Gastroesophageal sphincter (tissue), 4 donors: ENCODE data around the gene XYLT2. TPM values are rescaled to one million over a fixed set of nuclear protein-coding genes. Genes with fewer than 3 reads are reported as not detected.
"Not testable (repeated sequence)": the region's sequence is repeated elsewhere in the genome, so short reads cannot be mapped to it uniquely, and the experiment has no call there.

Experiments
- ATAC-seq: fragments of 150-250 bp; one replicate; pipeline ENCODE4 v1.9.1; 2016; ENCODE audit warnings: mild to moderate bottlenecking, moderate library complexity
- H3K27ac ChIP-seq, 4 donors: fragments of 200-600 bp; sonication (generic) in 3 of 4; 1 replicate in 3 of 4; 2 replicates in 1 of 4; pipeline ENCODE4 v1.5.1; 2016 to 2019
- H3K27me3 ChIP-seq: fragments of 200-600 bp; sonication (generic); one replicate; pipeline ENCODE4 v1.5.1; 2019
- H3K36me3 ChIP-seq, 2 donors: fragments of 200-600 bp; sonication (generic); one replicate each; pipeline ENCODE4 v1.5.1; 2019; ENCODE audit warnings: control low read depth in 1 of 2
- H3K4me1 ChIP-seq, 3 donors: fragments of 200-600 bp; sonication (generic); 1 replicate in 2 of 3; 2 replicates in 1 of 3; pipeline ENCODE4 v1.5.1; 2016 to 2019; ENCODE audit warnings: control low read depth in 2 of 3
- H3K4me3 ChIP-seq, 2 donors: fragments of 200-600 bp; sonication (generic); one replicate each; pipeline ENCODE4 v1.5.1; 2019; ENCODE audit warnings: mild to moderate bottlenecking in 1 of 2, moderate library complexity in 1 of 2
- H3K9me3 ChIP-seq, 3 donors: fragments of 200-600 bp; sonication (generic); one replicate each; pipeline ENCODE4 v1.5.1; 2017 to 2019; ENCODE audit warnings: control low read depth in 2 of 3
- CTCF ChIP-seq, 4 experiments: fragments of 200-600 bp in 2 of 4; fragments of 450-650 bp in 2 of 4; sonication (generic) in 1 of 4; IDR thresholded peaks; one replicate each; pipeline ENCODE4 v1.5.1; 2017 to 2019; ENCODE audit warnings: antibody characterized with exemption in 4 of 4, mild to moderate bottlenecking in 2 of 4, moderate library complexity in 2 of 4
- EP300 ChIP-seq: sonication (generic); formaldehyde crosslinking; IDR thresholded peaks from one replicate; pipeline ENCODE4 v1.6.1; 2017; ENCODE audit warnings: antibody characterized with exemption, mild to moderate bottlenecking
- POLR2A ChIP-seq, 2 donors: fragments of 450-650 bp; IDR thresholded peaks; one replicate each; pipeline ENCODE4 v1.6.1; 2017; ENCODE audit warnings: antibody characterized with exemption in 2 of 2, mild to moderate bottlenecking in 2 of 2, moderate library complexity in 1 of 2
- POLR2AphosphoS5 ChIP-seq: sonication (generic); formaldehyde crosslinking; IDR thresholded peaks from one replicate; pipeline ENCODE4 v1.6.1; 2017; ENCODE audit warnings: antibody characterized with exemption
- WGBS, 2 donors: methylation state at CpG; one replicate each; pipeline ENCODE4 v1.1.5; 2018; ENCODE audit warnings: low coverage in 1 of 2; 5-methylcytosine and 5-hydroxymethylcytosine counted together
- small RNA-seq, 4 donors: library from RNA; depleted of rRNA; stranded (forward); fragments of <200 nt; gene quantifications; one replicate each; pipeline ENCODE3, GENCODE V24; 2016
- total RNA-seq, 4 donors: library from RNA; depleted of rRNA; stranded (reverse); fragments of >200 nt; gene quantifications; one replicate each; pipeline ENCODE4 v1.1.0, GENCODE V29; 2016

XYLT2 gene
- total RNA-seq, 4 donors from 2014 or later, result 19.4 to 30.7 (median 23.4) TPM

- no peak for TF ChIP-seq EP300
- no peak for TF ChIP-seq POLR2AphosphoS5
- no peak for TF ChIP-seq POLR2A (IDR thresholded peaks at IDR 0.05)
- no peak for TF ChIP-seq CTCF (IDR thresholded peaks at IDR 0.05)
- Histone ChIP-seq H3K27ac (peak overlapping the region in 1 of 4 donors; percentile 79), H3K9me3 (no peaks in the 10 kb centered on the region), H3K36me3 (peaks cover 0 to 25% of the 10 kb centered on the region in 2 donors), H3K4me1 (peaks cover 0 to 35% (median 17%) of the 10 kb centered on the region in 3 donors), H3K27me3 (no peaks in the 10 kb centered on the region), H3K4me3 (peak overlapping the region in 1 of 2 donors; percentile 94)
- 38 to 42% methylated on average over 3 to 9 of the region's 9 CpGs for WGBS, 2 donors
- ATAC-seq, result no peak
Measured at GRCh38 chr17:50397919-50398285, 52.0 kb downstream of the XYLT2 start.

- H3K27ac ChIP-seq, H3K27me3 ChIP-seq, H3K4me3 ChIP-seq, ATAC-seq, H3K9me3 ChIP-seq: not testable (repeated sequence)
- Histone ChIP-seq H3K4me1 (peaks cover 0 to 35% (median 17%) of the 10 kb centered on the region in 3 donors), H3K36me3 (peaks cover 0 to 17% of the 10 kb centered on the region in 2 donors)
- WGBS, 2 donors, result 83 to 94% methylated on average over 3 of the region's 3 CpGs
Measured at GRCh38 chr17:50398672-50399071, 52.7 kb downstream of the XYLT2 start.

- H3K27ac ChIP-seq, H3K4me3 ChIP-seq, H3K9me3 ChIP-seq, H3K27me3 ChIP-seq, H3K36me3 ChIP-seq, ATAC-seq: not testable (repeated sequence)
- WGBS, 2 donors, result 95 to 100% methylated on average over 3 to 5 of the region's 8 CpGs
- peaks cover 0 to 29% (median 17%) of the 10 kb centered on the region in 3 donors for H3K4me1 ChIP-seq
Measured at GRCh38 chr17:50399591-50399990, 53.7 kb downstream of the XYLT2 start.

- not testable (repeated sequence) for H3K4me3 ChIP-seq, H3K27ac ChIP-seq, H3K9me3 ChIP-seq, ATAC-seq, H3K36me3 ChIP-seq, H3K4me1 ChIP-seq
- WGBS, 2 donors, result 33 to 74% methylated on average over 1 to 4 of the region's 4 CpGs
- peaks cover 19% of the 10 kb centered on the region for H3K27me3 ChIP-seq
Measured at GRCh38 chr17:50405351-50405750, 59.4 kb downstream of the XYLT2 start.

GRCh38 chr17:50406578-50406977 is 60.7 kb downstream of the XYLT2 start:
- no peak for ATAC-seq

GRCh38 chr17:50407921-50408320 is 62.0 kb downstream of the XYLT2 start:
- TF ChIP-seq EP300 (no peak), CTCF (IDR thresholded peaks at IDR 0.05) (no peak), POLR2A (IDR thresholded peaks at IDR 0.05) (no peak), POLR2AphosphoS5 (no peak)
- H3K36me3 ChIP-seq, result no peaks in the 10 kb centered on the region
- WGBS, 2 donors, result 63 to 85% methylated on average over 3 of the region's 4 CpGs
- no peak overlapping the region for H3K27ac ChIP-seq
- H3K9me3 ChIP-seq, result no peaks in the 10 kb centered on the region
- ATAC-seq, result no peak
- H3K27me3 ChIP-seq, result peaks cover 19% of the 10 kb centered on the region
- H3K4me3 ChIP-seq, result no peak overlapping the region
- no peaks in the 10 kb centered on the region for H3K4me1 ChIP-seq

More at GRCh38 chr17:50406578-50406977, 60.7 kb downstream of the XYLT2 start:
- no peak overlapping the region for H3K27ac ChIP-seq
- peaks cover 19% of the 10 kb centered on the region for H3K27me3 ChIP-seq
- no peaks in the 10 kb centered on the region for H3K9me3 ChIP-seq
- no peaks in the 10 kb centered on the region for H3K4me1 ChIP-seq
- TF ChIP-seq POLR2A (IDR thresholded peaks at IDR 0.05), result no peak
- no peak for TF ChIP-seq POLR2AphosphoS5
- no peak for TF ChIP-seq CTCF (IDR thresholded peaks at IDR 0.05)
- TF ChIP-seq EP300, result no peak
- H3K4me3 ChIP-seq, result no peak overlapping the region
- WGBS, 2 donors, result 57 to 72% methylated on average over 2 to 4 of the region's 5 CpGs
- H3K36me3 ChIP-seq, result no peaks in the 10 kb centered on the region

Small RNA genes lying within 50 kb of the gene (small RNA-seq; reads per million reads assigned to genes)
- 0 reads per million in 4 donors for gene RF00019

Other genes starting within 250 kb of the XYLT2 start
- 1 to 10 TPM; 1.3 to 2.8 (median 2.3) TPM for gene SAMD14, start 216.0 kb upstream of the XYLT2 start, total RNA-seq
- 10 to 100 TPM; 23.3 to 38.1 (median 30.8) TPM for gene PPP1R9B, start 195.4 kb upstream of the XYLT2 start, total RNA-seq
- gene SGCA, start 180.1 kb upstream of the XYLT2 start, total RNA-seq, result 100 to 1,000 TPM in 2 of 4 donors, 10 to 100 TPM in 2; 58.1 to 145 (median 93.4) TPM
- 10 to 100 TPM; 14.6 to 92.9 (median 69.7) TPM for gene COL1A1, start 144.5 kb upstream of the XYLT2 start, total RNA-seq
- gene TMEM92, start 71.7 kb upstream of the XYLT2 start, total RNA-seq, result under 1 TPM in 1 of 4 donors, not detected in 3; 0.16 TPM
- gene MRPL27, start 27.1 kb downstream of the XYLT2 start, total RNA-seq, result 10 to 100 TPM; 40.3 to 62.1 (median 52.2) TPM
- under 1 TPM in 1 of 4 donors, not detected in 3; 0.54 TPM for gene EME1, start 27.1 kb downstream of the XYLT2 start, total RNA-seq
- 10 to 100 TPM; 34.4 to 76.6 (median 50.3) TPM for gene LRRC59, start 51.4 kb downstream of the XYLT2 start, total RNA-seq
- gene ACSF2, start 80.1 kb downstream of the XYLT2 start, total RNA-seq, result 10 to 100 TPM; 11.5 to 23.3 (median 16.1) TPM
- not detected for gene CHAD, start 122.8 kb downstream of the XYLT2 start, total RNA-seq
- 10 to 100 TPM; 10.7 to 26.3 (median 21.3) TPM for gene RSAD1, start 132.7 kb downstream of the XYLT2 start, total RNA-seq
- under 1 TPM in 2 of 4 donors, not detected in 2; 0.27 to 0.31 TPM for gene MYCBPAP, start 162.3 kb downstream of the XYLT2 start, total RNA-seq
- gene EPN3, start 186.6 kb downstream of the XYLT2 start, total RNA-seq, result 1 to 10 TPM in 1 of 4 donors, not detected in 3; 7.3 TPM
- gene SPATA20, start 201.0 kb downstream of the XYLT2 start, total RNA-seq, result 10 to 100 TPM; 45.0 to 75.3 (median 59.8) TPM
- gene CACNA1G, start 214.6 kb downstream of the XYLT2 start, total RNA-seq, result under 1 TPM in 3 of 4 donors, not detected in 1; 0.15 to 0.94 (median 0.16) TPM